ENCODE results near the gene CHST13.

- no peak for TF ChIP-seq POLR2AphosphoS5 (IDR thresholded peaks at IDR 0.05; ENCODE audit: low read depth, low read length)
- TF ChIP-seq REST (IDR thresholded peaks at IDR 0.05; ENCODE audit: low read depth), result no peak
- no peak for TF ChIP-seq SIN3A (IDR thresholded peaks at IDR 0.05; ENCODE audit: low read depth)
- TF ChIP-seq ZBTB33 (IDR thresholded peaks at IDR 0.05; ENCODE audit: extremely low read depth, insufficient replicate concordance, low read length), result no peak
- TF ChIP-seq SRF (IDR thresholded peaks at IDR 0.05; ENCODE audit: low read depth), result no peak
- TF ChIP-seq SP1 (IDR thresholded peaks at IDR 0.05; ENCODE audit: low read depth), result no peak
Observed at GRCh38 chr3:126550488-126551051, 26.6 kb downstream of the CHST13 start.

Measured in HCT116 (cell line).